Measurements from ENCODE around the gene CLINT1. TPM values are rescaled to one million over a fixed set of nuclear protein-coding genes. Genes with fewer than 3 reads are reported as not detected.

CLINT1 gene
- total RNA-seq = 100 to 1,000 TPM in 3 of 5 donors, 10 to 100 TPM in 2; 74.5 to 196 (median 100) TPM
- 10 to 100 TPM; 24.7 to 53.0 (median 42.3) TPM for polyA plus RNA-seq
- long read RNA-seq, donor 1, partial matches to known transcripts = 32 of 40 reads
- long read RNA-seq, donor 1, other reads (novel, unspliced or antisense) = 0 of 40 reads
- long read RNA-seq, donor 2, transcript CLINT1-208 (2 exons, 2,905 nt) = minor isoform, 5 of 48 reads
- long read RNA-seq, donor 2, transcript CLINT1-201 (12 exons, 3,440 nt) = major isoform, 6 of 48 reads
- long read RNA-seq, donor 2, transcript CLINT1-207 (12 exons, 2,346 nt) = major isoform, 6 of 48 reads
- long read RNA-seq, donor 2, partial matches to known transcripts = 29 of 48 reads
- long read RNA-seq, donor 2, other reads (novel, unspliced or antisense) = 0 of 48 reads
- long read RNA-seq, donor 3, transcript CLINT1-207 (12 exons, 2,346 nt) = major isoform, 5 of 30 reads
- long read RNA-seq, donor 3, transcript CLINT1-208 (2 exons, 2,905 nt) = major isoform, 5 of 30 reads
- long read RNA-seq, donor 3, partial matches to known transcripts = 14 of 30 reads
- long read RNA-seq, donor 3, other reads (novel, unspliced or antisense) = 0 of 30 reads
- long read RNA-seq, donor 4, partial matches to known transcripts = 0 of 3 reads
- long read RNA-seq, donor 4, other reads (novel, unspliced or antisense) = 0 of 3 reads
- long read RNA-seq, donor 5, transcript CLINT1-208 (2 exons, 2,905 nt) = major isoform, 10 of 64 reads
- long read RNA-seq, donor 5, transcript CLINT1-201 (12 exons, 3,440 nt) = minor isoform, 5 of 64 reads
- long read RNA-seq, donor 5, partial matches to known transcripts = 41 of 64 reads
- long read RNA-seq, donor 5, other reads (novel, unspliced or antisense) = 0 of 64 reads
- long read RNA-seq, donor 6, transcript CLINT1-208 (2 exons, 2,905 nt) = major isoform, 17 of 118 reads
- long read RNA-seq, donor 6, transcript CLINT1-201 (12 exons, 3,440 nt) = minor isoform, 9 of 118 reads
- long read RNA-seq, donor 6, transcript CLINT1-207 (12 exons, 2,346 nt) = minor isoform, 8 of 118 reads
- long read RNA-seq, donor 6, partial matches to known transcripts = 83 of 118 reads
- long read RNA-seq, donor 6, other reads (novel, unspliced or antisense) = 0 of 118 reads
- long read RNA-seq, donor 7, transcript CLINT1-201 (12 exons, 3,440 nt) = major isoform, 10 of 99 reads
- long read RNA-seq, donor 7, partial matches to known transcripts = 80 of 99 reads
- long read RNA-seq, donor 7, other reads (novel, unspliced or antisense) = 0 of 99 reads
- long read RNA-seq, donor 8, transcript CLINT1-201 (12 exons, 3,440 nt) = minor isoform, 6 of 56 reads
- long read RNA-seq, donor 8, transcript CLINT1-208 (2 exons, 2,905 nt) = major isoform, 13 of 56 reads
- long read RNA-seq, donor 8, partial matches to known transcripts = 33 of 56 reads
- long read RNA-seq, donor 8, other reads (novel, unspliced or antisense) = 0 of 56 reads
- long read RNA-seq, donor 9, transcript CLINT1-208 (2 exons, 2,905 nt) = major isoform, 8 of 43 reads
- long read RNA-seq, donor 9, partial matches to known transcripts = 29 of 43 reads
- long read RNA-seq, donor 9, other reads (novel, unspliced or antisense) = 0 of 43 reads
- long read RNA-seq, donor 10, partial matches to known transcripts = 0 of 5 reads
- long read RNA-seq, donor 10, other reads (novel, unspliced or antisense) = 0 of 5 reads

DNA sequence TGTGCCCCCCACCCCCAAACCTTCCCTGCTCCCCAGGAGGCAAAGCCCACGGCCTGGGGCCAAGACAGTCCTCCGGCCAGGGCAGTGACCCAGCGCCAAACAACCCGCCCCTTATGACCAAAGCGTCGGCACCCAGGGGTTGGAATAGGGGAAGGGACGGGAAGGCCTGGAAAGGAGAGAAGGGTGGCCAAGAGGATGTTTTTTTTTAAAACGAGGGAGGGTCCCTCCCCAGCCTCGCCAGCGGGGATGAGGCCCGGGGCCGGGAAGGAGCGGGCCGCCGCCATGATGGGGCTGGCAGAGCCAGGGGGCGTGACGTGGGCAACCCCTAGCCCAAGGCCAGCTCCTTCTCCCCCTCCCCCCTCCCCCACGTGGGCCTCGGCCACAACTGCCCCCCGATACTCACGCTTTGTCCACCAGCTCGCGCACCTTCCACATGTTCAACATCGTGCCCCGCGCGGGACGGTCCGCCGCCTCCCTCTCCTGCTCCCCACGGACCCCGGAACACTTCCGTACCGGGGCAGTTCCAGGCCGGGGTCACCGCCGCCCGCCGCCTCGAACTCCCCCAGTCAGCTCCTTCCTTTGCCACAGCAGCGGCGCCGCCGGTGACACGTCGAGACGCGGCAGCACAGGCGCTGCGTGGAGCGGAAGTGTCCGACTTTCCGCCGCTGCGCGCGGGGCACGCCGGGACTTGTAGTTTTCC, at the start of gene CLINT1:
Gene CLINT1, minus strand, starts transcription at position 619 of the 700 bp plus-strand sequence. Its CDS starts 175 bp downstream, at position 444.
- WGBS, 5 donors = 0 to 1% (median 0%) methylated on average over 29 to 59 of the region's 59 CpGs
- H3K27me3 ChIP-seq = no peaks in the 10 kb centered on the region
- no peaks in the 10 kb centered on the region for H3K9me3 ChIP-seq
- H3K27ac ChIP-seq = peak within 1 kb of the TSS; percentile 91 to 97 (median 95)
- H3K4me1 ChIP-seq = peaks cover 7 to 61% (median 47%) of the 10 kb centered on the region in 4 donors
- TF ChIP-seq POLR2AphosphoS5 (IDR thresholded peaks at IDR 0.05) (peak; percentile 74 to 96 (median 92)), POLR2A (IDR thresholded peaks at IDR 0.05) (peak in 1 of 4 donors; percentile 29), EP300 (IDR thresholded peaks at IDR 0.05) (no peak)
- TF ChIP-seq, protein P1, sequence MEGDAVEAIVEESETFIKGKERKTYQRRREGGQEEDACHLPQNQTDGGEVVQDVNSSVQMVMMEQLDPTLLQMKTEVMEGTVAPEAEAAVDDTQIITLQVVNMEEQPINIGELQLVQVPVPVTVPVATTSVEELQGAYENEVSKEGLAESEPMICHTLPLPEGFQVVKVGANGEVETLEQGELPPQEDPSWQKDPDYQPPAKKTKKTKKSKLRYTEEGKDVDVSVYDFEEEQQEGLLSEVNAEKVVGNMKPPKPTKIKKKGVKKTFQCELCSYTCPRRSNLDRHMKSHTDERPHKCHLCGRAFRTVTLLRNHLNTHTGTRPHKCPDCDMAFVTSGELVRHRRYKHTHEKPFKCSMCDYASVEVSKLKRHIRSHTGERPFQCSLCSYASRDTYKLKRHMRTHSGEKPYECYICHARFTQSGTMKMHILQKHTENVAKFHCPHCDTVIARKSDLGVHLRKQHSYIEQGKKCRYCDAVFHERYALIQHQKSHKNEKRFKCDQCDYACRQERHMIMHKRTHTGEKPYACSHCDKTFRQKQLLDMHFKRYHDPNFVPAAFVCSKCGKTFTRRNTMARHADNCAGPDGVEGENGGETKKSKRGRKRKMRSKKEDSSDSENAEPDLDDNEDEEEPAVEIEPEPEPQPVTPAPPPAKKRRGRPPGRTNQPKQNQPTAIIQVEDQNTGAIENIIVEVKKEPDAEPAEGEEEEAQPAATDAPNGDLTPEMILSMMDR (IDR thresholded peaks at IDR 0.05) = no peak
- peak within 1 kb of the TSS; percentile 81 to 95 (median 88) for H3K4me3 ChIP-seq
- DNase-seq = peak; percentile 93 to 97
- intact Hi-C loops (cut with DNase I; ENCODE audit: low total_unique reads) = no loop called here
- H3K36me3 ChIP-seq = no peaks in the 10 kb centered on the region

DNA sequence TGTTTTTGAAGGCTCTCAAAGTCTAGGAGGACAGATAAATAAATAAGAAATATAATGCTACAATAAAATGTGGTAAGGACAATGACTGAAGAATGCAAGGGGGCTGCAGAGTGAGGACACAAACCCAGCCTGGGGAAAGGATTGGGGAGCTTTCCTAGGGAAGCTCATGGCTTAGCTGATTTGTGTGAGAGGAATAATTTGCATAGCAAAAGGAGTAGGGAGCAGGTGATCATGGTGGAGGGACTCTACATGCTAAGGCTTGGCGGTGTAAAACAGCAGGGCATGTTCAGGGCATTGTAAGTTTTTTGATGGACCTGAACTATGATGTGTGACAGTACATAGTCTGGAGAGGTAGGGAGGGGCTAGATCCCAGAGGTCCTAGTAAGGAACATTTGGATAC, 49.5 kb upstream of the CLINT1 start:
- Histone ChIP-seq H3K36me3 (no peaks in the 10 kb centered on the region), H3K27ac (no peak overlapping the region), H3K4me3 (no peak overlapping the region), H3K27me3 (no peaks in the 10 kb centered on the region), H3K9me3 (no peaks in the 10 kb centered on the region), H3K4me1 (peaks cover 5 to 13% (median 11%) of the 10 kb centered on the region in 4 donors)
- intact Hi-C loops (cut with DNase I; ENCODE audit: low total_unique reads) = no loop called here
- TF ChIP-seq, protein P1 (IDR thresholded peaks at IDR 0.05) = no peak
- TF ChIP-seq EP300 (IDR thresholded peaks at IDR 0.05) = no peak
- no peak for TF ChIP-seq POLR2AphosphoS5 (IDR thresholded peaks at IDR 0.05)
- 93 to 100% (median 95%) methylated on average over 1 of the region's 1 CpG for WGBS, 5 donors
- no peak for DNase-seq

DNA sequence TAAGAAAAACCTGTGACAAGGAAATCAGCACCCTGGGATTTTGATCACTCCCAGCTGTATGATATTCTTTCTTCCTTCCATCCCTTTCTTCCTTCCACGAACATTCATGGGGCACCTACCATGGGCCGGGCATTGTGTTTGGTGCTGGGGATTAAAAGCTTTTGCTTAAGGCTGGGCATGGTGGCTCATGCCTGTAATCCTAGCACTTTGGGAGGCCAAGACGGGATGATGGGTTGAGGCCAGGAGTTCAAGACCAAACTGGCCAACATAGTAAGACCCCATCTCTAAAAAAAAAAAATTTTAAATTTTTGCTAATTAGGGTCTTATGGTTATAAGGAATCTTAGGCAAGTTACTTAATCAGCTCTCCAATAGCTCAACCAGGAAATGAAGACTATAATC, 48.5 kb upstream of the CLINT1 start:
- no peak for TF ChIP-seq POLR2A (IDR thresholded peaks at IDR 0.05)
- TF ChIP-seq, protein P1 (IDR thresholded peaks at IDR 0.05) = no peak
- TF ChIP-seq POLR2AphosphoS5 (IDR thresholded peaks at IDR 0.05) = no peak
- no peak for TF ChIP-seq EP300 (IDR thresholded peaks at IDR 0.05)
- no peak overlapping the region for H3K27ac ChIP-seq
- DNase-seq = no peak
- WGBS, 5 donors = 89 to 96% (median 93%) methylated on average over 3 of the region's 3 CpGs
- no peaks in the 10 kb centered on the region for H3K36me3 ChIP-seq
- H3K4me1 ChIP-seq = peaks cover 0 to 4% (median 2%) of the 10 kb centered on the region in 4 donors
- intact Hi-C loops (cut with DNase I; ENCODE audit: low total_unique reads) = no loop called here
- no peak overlapping the region for H3K4me3 ChIP-seq
- no peaks in the 10 kb centered on the region for H3K9me3 ChIP-seq
- no peaks in the 10 kb centered on the region for H3K27me3 ChIP-seq

All from stomach (tissue), 19 donors.